Gastroesophageal sphincter (tissue), 4 donors: ENCODE measurements around the gene ITPK1. TPM values are rescaled to one million over a fixed set of nuclear protein-coding genes. Genes with fewer than 3 reads are reported as not detected.

ENCODE experiments used
- ATAC-seq: fragments of 150-250 bp; one replicate; pipeline ENCODE4 v1.9.1; 2016; ENCODE audit warnings: mild to moderate bottlenecking, moderate library complexity
- H3K27ac ChIP-seq, 4 donors: fragments of 200-600 bp; sonication (generic) in 3 of 4; 1 replicate in 3 of 4; 2 replicates in 1 of 4; pipeline ENCODE4 v1.5.1; 2016 to 2019
- H3K27me3 ChIP-seq: fragments of 200-600 bp; sonication (generic); one replicate; pipeline ENCODE4 v1.5.1; 2019
- H3K36me3 ChIP-seq, 2 donors: fragments of 200-600 bp; sonication (generic); one replicate each; pipeline ENCODE4 v1.5.1; 2019; ENCODE audit warnings: control low read depth in 1 of 2
- H3K4me1 ChIP-seq, 3 donors: fragments of 200-600 bp; sonication (generic); 1 replicate in 2 of 3; 2 replicates in 1 of 3; pipeline ENCODE4 v1.5.1; 2016 to 2019; ENCODE audit warnings: control low read depth in 2 of 3
- H3K4me3 ChIP-seq, 2 donors: fragments of 200-600 bp; sonication (generic); one replicate each; pipeline ENCODE4 v1.5.1; 2019; ENCODE audit warnings: mild to moderate bottlenecking in 1 of 2, moderate library complexity in 1 of 2
- H3K9me3 ChIP-seq, 3 donors: fragments of 200-600 bp; sonication (generic); one replicate each; pipeline ENCODE4 v1.5.1; 2017 to 2019; ENCODE audit warnings: control low read depth in 2 of 3
- EP300 ChIP-seq: sonication (generic); formaldehyde crosslinking; IDR thresholded peaks from one replicate; pipeline ENCODE4 v1.6.1; 2017; ENCODE audit warnings: antibody characterized with exemption, mild to moderate bottlenecking
- POLR2A ChIP-seq, 2 donors: fragments of 450-650 bp; IDR thresholded peaks; one replicate each; pipeline ENCODE4 v1.6.1; 2017; ENCODE audit warnings: antibody characterized with exemption in 2 of 2, mild to moderate bottlenecking in 2 of 2, moderate library complexity in 1 of 2
- POLR2AphosphoS5 ChIP-seq: sonication (generic); formaldehyde crosslinking; IDR thresholded peaks from one replicate; pipeline ENCODE4 v1.6.1; 2017; ENCODE audit warnings: antibody characterized with exemption
- WGBS, 2 donors: methylation state at CpG; one replicate each; pipeline ENCODE4 v1.1.5; 2018; ENCODE audit warnings: low coverage in 1 of 2; 5-methylcytosine and 5-hydroxymethylcytosine counted together
- total RNA-seq, 4 donors: library from RNA; depleted of rRNA; stranded (reverse); fragments of >200 nt; gene quantifications; one replicate each; pipeline ENCODE4 v1.1.0, GENCODE V29; 2016
- TF ChIP-seq, protein P1 (sequence below), 4 experiments: fragments of 200-600 bp in 2 of 4; fragments of 450-650 bp in 2 of 4; sonication (generic) in 1 of 4; IDR thresholded peaks; one replicate each; pipeline ENCODE4 v1.5.1; 2017 to 2019; ENCODE audit warnings: antibody characterized with exemption in 4 of 4, mild to moderate bottlenecking in 2 of 4, moderate library complexity in 2 of 4

The ITPK1 gene
- total RNA-seq, 4 donors from 2014 or later = 68.8 to 201 (median 134) TPM

DNA sequence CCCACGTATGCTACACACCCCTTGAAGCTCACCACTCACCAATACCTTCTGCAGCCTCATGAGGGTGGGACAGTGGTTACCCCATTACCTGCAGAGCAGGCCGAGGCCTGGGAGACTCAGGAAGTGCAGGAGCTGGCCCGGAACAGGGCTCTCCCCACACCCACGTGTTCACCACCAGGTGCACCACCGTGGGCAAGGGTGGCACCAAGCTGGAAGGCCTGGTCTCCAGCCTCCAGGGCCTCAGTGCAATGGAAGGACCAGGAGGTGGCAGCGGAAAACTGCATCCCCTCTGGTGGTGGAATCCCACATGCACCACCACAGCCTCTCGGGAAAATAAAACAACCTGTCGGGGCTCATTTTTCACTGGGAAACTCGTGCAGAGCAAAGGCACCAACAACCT is 36.4 kb downstream of the ITPK1 start:
- peak overlapping the region in 3 of 4 donors; percentile 41 to 64 (median 47) for H3K27ac ChIP-seq
- no peaks in the 10 kb centered on the region for H3K9me3 ChIP-seq
- no peaks in the 10 kb centered on the region for H3K36me3 ChIP-seq
- TF ChIP-seq POLR2AphosphoS5 (no peak), EP300 (no peak), POLR2A (IDR thresholded peaks at IDR 0.05) (no peak)
- TF ChIP-seq, protein P1, sequence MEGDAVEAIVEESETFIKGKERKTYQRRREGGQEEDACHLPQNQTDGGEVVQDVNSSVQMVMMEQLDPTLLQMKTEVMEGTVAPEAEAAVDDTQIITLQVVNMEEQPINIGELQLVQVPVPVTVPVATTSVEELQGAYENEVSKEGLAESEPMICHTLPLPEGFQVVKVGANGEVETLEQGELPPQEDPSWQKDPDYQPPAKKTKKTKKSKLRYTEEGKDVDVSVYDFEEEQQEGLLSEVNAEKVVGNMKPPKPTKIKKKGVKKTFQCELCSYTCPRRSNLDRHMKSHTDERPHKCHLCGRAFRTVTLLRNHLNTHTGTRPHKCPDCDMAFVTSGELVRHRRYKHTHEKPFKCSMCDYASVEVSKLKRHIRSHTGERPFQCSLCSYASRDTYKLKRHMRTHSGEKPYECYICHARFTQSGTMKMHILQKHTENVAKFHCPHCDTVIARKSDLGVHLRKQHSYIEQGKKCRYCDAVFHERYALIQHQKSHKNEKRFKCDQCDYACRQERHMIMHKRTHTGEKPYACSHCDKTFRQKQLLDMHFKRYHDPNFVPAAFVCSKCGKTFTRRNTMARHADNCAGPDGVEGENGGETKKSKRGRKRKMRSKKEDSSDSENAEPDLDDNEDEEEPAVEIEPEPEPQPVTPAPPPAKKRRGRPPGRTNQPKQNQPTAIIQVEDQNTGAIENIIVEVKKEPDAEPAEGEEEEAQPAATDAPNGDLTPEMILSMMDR (IDR thresholded peaks at IDR 0.05) = no peak
- H3K27me3 ChIP-seq = no peaks in the 10 kb centered on the region
- no peak overlapping the region for H3K4me3 ChIP-seq
- 61 to 69% methylated on average over 3 to 4 of the region's 9 CpGs for WGBS, 2 donors
- ATAC-seq = no peak
- peaks cover 0 to 98% (median 38%) of the 10 kb centered on the region in 3 donors for H3K4me1 ChIP-seq

DNA sequence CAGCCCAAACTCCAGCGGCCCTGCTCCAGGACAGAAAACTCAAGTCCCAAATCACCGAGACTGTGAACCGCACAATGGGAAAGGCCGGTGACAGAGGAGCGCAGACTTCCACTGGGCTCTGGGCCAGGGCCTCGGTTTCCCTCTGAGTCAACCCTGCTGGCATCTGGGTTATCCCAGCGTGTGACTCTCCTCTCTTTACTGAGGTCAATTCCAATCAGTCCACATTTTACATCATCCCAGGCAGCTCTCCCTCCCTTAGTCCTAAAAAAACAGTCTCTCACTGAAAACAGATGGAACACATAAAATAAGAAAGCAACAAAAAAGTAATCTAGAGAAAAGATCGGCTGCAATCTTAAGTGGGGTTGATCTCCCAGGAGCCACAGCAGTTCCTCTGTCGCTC is 36.9 kb downstream of the ITPK1 start:
- Histone ChIP-seq H3K36me3 (no peaks in the 10 kb centered on the region), H3K27ac (peak overlapping the region in 3 of 4 donors; percentile 41 to 64 (median 47)), H3K9me3 (no peaks in the 10 kb centered on the region), H3K4me3 (no peak overlapping the region), H3K4me1 (peaks cover 0 to 98% (median 43%) of the 10 kb centered on the region in 3 donors), H3K27me3 (no peaks in the 10 kb centered on the region)
- ATAC-seq = no peak
- TF ChIP-seq POLR2A (IDR thresholded peaks at IDR 0.05) (no peak), EP300 (no peak), POLR2AphosphoS5 (no peak)
- TF ChIP-seq, protein P1 (IDR thresholded peaks at IDR 0.05) = no peak
- 60 to 69% methylated on average over 1 to 4 of the region's 9 CpGs for WGBS, 2 donors

DNA sequence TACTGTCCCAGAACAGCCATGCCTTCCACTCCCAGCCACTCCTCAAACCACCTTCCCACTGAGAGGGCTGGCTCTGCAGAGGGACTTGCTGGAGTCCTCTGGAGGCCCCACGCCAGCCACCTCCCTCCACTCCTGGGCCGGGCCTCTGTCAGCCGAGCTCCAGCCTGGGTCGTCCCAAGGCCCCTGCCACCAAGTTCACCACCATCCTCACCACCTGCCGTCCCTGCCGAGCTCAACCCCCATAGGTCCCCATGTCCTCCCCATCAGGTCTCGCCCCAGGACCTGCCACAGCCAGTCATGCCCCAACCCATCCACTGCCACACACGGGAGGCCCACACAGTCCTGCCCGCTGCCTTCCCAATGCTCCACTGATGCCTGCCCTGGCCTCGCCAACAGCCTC is 39.0 kb downstream of the ITPK1 start:
- no peak overlapping the region for H3K4me3 ChIP-seq
- no peaks in the 10 kb centered on the region for H3K9me3 ChIP-seq
- H3K36me3 ChIP-seq = no peaks in the 10 kb centered on the region
- H3K27me3 ChIP-seq = no peaks in the 10 kb centered on the region
- TF ChIP-seq POLR2AphosphoS5 = no peak
- no peak for TF ChIP-seq POLR2A (IDR thresholded peaks at IDR 0.05)
- TF ChIP-seq, protein P1 (IDR thresholded peaks at IDR 0.05) = no peak
- TF ChIP-seq EP300 = no peak
- peak overlapping the region in 2 of 4 donors; percentile 14 to 20 for H3K27ac ChIP-seq
- ATAC-seq = no peak
- WGBS, 2 donors = 92 to 94% methylated on average over 3 to 5 of the region's 10 CpGs
- peaks cover 3 to 98% (median 34%) of the 10 kb centered on the region in 3 donors for H3K4me1 ChIP-seq

DNA sequence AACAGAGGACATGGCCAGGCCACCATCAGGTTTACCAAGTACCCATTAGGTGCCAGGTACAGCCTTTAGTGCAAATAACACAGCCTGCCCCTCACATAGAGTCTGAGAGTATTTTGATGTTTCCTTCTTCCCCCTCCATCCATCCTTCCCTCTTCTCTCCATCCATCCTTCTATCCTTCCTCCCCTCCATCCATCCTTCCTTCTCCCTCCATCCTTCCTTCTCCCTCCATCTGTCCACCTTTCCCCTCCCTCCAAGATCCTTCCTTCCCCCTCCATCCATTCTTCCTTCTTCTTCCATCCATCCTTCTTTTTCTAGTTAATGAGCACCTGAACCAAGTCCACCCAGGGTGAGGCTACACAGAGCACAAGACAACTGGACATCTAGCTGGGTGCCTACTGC is 39.8 kb downstream of the ITPK1 start:
- H3K27me3 ChIP-seq = no peaks in the 10 kb centered on the region
- H3K9me3 ChIP-seq = no peaks in the 10 kb centered on the region
- no peak overlapping the region for H3K4me3 ChIP-seq
- no peak for ATAC-seq
- peak overlapping the region in 3 of 4 donors; percentile 38 to 73 (median 49) for H3K27ac ChIP-seq
- no peaks in the 10 kb centered on the region for H3K36me3 ChIP-seq
- TF ChIP-seq POLR2AphosphoS5 (no peak), POLR2A (IDR thresholded peaks at IDR 0.05) (no peak), EP300 (no peak)
- TF ChIP-seq, protein P1 (IDR thresholded peaks at IDR 0.05) = no peak
- H3K4me1 ChIP-seq = peaks cover 3 to 98% (median 34%) of the 10 kb centered on the region in 3 donors

DNA sequence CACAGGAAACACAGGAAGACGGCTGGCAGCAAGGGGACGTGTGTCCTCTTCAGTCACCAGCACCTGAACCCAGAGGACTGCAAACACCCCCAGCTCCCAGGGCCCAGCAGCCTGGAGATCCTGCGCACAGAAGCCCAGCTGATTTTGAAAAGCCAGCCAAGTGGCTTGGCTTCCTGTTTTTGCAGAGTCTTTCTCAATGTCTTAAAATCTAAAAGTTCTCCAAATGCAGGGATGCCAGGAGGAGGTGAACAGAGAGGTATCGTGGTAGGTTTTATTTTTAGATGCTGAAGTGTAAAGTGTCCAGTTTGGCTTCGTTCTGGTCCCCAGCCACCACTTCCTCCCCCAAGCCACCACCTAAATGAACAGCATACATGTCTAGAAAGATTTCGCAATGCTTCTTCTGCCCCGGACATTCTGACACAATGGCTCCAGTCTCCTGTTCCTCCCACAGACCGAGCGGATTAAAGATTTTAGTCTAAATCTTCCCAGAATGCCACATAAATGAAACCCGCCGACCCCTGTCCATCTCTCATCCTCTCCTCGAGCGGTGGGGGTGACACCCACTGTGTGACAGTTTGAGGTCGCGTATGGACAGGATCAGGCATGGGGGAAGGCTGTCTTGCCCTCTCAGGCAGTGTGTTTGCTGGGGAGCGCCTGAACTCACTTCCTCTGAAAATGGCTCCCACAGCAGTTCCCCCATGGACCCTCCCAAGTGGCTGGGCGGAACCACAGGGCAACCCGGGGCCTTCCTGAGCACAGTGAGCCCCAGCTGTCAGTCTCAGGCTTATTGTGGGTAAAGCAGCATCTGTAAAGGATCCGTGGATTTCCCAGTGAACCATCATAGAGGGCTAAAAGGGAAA is 41.6 kb downstream of the ITPK1 start:
- no peaks in the 10 kb centered on the region for H3K36me3 ChIP-seq
- no peak for TF ChIP-seq POLR2A (IDR thresholded peaks at IDR 0.05)
- TF ChIP-seq, protein P1 (IDR thresholded peaks at IDR 0.05) = no peak
- TF ChIP-seq EP300 = no peak
- TF ChIP-seq POLR2AphosphoS5 = no peak
- H3K9me3 ChIP-seq = no peaks in the 10 kb centered on the region
- H3K4me1 ChIP-seq = peaks cover 3 to 99% (median 31%) of the 10 kb centered on the region in 3 donors
- H3K4me3 ChIP-seq = no peak overlapping the region
- ATAC-seq = peak; percentile 69
- no peaks in the 10 kb centered on the region for H3K27me3 ChIP-seq
- peak overlapping the region in 3 of 4 donors; percentile 73 to 87 (median 73) for H3K27ac ChIP-seq
- 31 to 75% methylated on average over 7 to 12 of the region's 19 CpGs for WGBS, 2 donors
